OCI-LY7 (cell line): ENCODE measurements around the gene EPB42. TPM values are rescaled to one million over a fixed set of nuclear protein-coding genes. Genes with fewer than 3 reads are reported as not detected.

Experiments
- BruUV-seq: library from RNA; stranded (reverse); fragments of 400-500 nt; replicated peaks from 2 replicates; lab custom pipeline; 2021; lab: Mats Ljungman, UMichigan
- CTCF ChIA-PET: fragments of 300-600 bp; sonication (Branson Sonifier 250); formaldehyde crosslinking; loops from one replicate; lab custom pipeline; 2022; ENCODE audit warnings: antibody characterized with exemption; ENCODE audit not compliant: unreplicated experiment; lab: Charles Lee
- POLR2A ChIA-PET: fragments of 300-600 bp; sonication (Branson Sonifier 250); formaldehyde crosslinking; loops from one replicate; lab custom pipeline; 2022; ENCODE audit warnings: antibody characterized with exemption; lab: Charles Lee
- DNase-seq: peaks from one replicate; pipeline ENCODE4 v3.0.0-alpha.2; 2015; ENCODE audit warnings: low spot score
- H2AFZ ChIP-seq: fragments of 200-600 bp; sonication (generic), shearing (Covaris generic); 2 replicates; pipeline ENCODE4 v1.6.1; 2014; ENCODE audit warnings: mild to moderate bottlenecking, antibody characterized with exemption, low read length, moderate library complexity
- H3K27ac ChIP-seq: fragments of 200-600 bp; sonication (generic); 2 replicates; pipeline ENCODE4 v1.5.1; 2014; ENCODE audit warnings: mixed run types, low read depth, mild to moderate bottlenecking, moderate library complexity, low read length, inconsistent platforms; ENCODE audit not compliant: poor library complexity, severe bottlenecking
- H3K36me3 ChIP-seq: fragments of 200-600 bp; sonication (generic); 2 replicates; pipeline ENCODE4 v1.6.1; 2014; ENCODE audit warnings: mild to moderate bottlenecking, antibody characterized with exemption, low read length, moderate library complexity, mixed read lengths; ENCODE audit not compliant: insufficient read depth
- H3K4me1 ChIP-seq: fragments of 200-600 bp; sonication (generic); 2 replicates; pipeline ENCODE4 v1.5.1; 2014; ENCODE audit warnings: mild to moderate bottlenecking, low read length; ENCODE audit not compliant: insufficient read depth, poor library complexity, severe bottlenecking
- H3K4me2 ChIP-seq: fragments of 200-600 bp; sonication (generic); 2 replicates; pipeline ENCODE4 v1.6.1; 2014; ENCODE audit warnings: mild to moderate bottlenecking, low read length
- H3K4me3 ChIP-seq: fragments of 200-600 bp; sonication (generic); 2 replicates; pipeline ENCODE4 v1.5.1; 2014; ENCODE audit warnings: mild to moderate bottlenecking, low read depth, low read length; ENCODE audit not compliant: poor library complexity, severe bottlenecking
- H3K79me2 ChIP-seq: fragments of 200-600 bp; sonication (generic); 2 replicates; pipeline ENCODE4 v1.6.1; 2016; ENCODE audit warnings: low read depth, mild to moderate bottlenecking, low read length, moderate library complexity, mixed read lengths; ENCODE audit not compliant: insufficient read depth
- H3K9me2 ChIP-seq: fragments of 200-600 bp; sonication (generic); 2 replicates; pipeline ENCODE4 v1.6.1; 2016; ENCODE audit warnings: mild to moderate bottlenecking, low read length, mixed read lengths; ENCODE audit not compliant: insufficient read depth
- H3K9me3 ChIP-seq: fragments of 200-600 bp; sonication (generic); 2 replicates; pipeline ENCODE4 v1.6.1; 2014; ENCODE audit warnings: mild to moderate bottlenecking, mixed run types, low read length, mixed read lengths
- H4K20me1 ChIP-seq: fragments of 200-600 bp; sonication (generic); 2 replicates; pipeline ENCODE4 v1.6.1; 2014; ENCODE audit warnings: mild to moderate bottlenecking, antibody characterized with exemption, low read length, moderate library complexity, mixed read lengths; ENCODE audit not compliant: insufficient read depth
- CTCF ChIP-seq: fragments of 200-600 bp; sonication (generic); conservative IDR thresholded peaks from 2 replicates; pipeline ENCODE4 v1.5.1; 2014; ENCODE audit warnings: mild to moderate bottlenecking, antibody characterized with exemption, low read length, moderate library complexity, mixed read lengths
- EZH2phosphoT487 ChIP-seq: fragments of 200-600 bp; sonication (generic); IDR thresholded peaks from 2 replicates; pipeline ENCODE4 v1.6.1; 2018; ENCODE audit warnings: low read depth, borderline replicate concordance, mild to moderate bottlenecking, mixed run types, antibody characterized with exemption, low read length, moderate library complexity, mixed read lengths
- intact Hi-C: fragments of 100-400 bp; cut with micrococcal nuclease; formaldehyde crosslinking; loops from one replicate; pipeline ENCODE4 v1.10.0; 2022; ENCODE audit not compliant: unreplicated experiment
- total RNA-seq, 2 experiments: library from RNA; depleted of rRNA in 1 of 2; stranded (reverse); fragments of >200 nt in 1 of 2; shearing (Covaris generic) in 1 of 2; gene quantifications; 2 replicates each; pipeline ENCODE4 v1.2.3, GENCODE V29; 2014 to 2022

The EPB42 gene
- total RNA-seq, 2 experiments from 2014 or later = not detected

DNA sequence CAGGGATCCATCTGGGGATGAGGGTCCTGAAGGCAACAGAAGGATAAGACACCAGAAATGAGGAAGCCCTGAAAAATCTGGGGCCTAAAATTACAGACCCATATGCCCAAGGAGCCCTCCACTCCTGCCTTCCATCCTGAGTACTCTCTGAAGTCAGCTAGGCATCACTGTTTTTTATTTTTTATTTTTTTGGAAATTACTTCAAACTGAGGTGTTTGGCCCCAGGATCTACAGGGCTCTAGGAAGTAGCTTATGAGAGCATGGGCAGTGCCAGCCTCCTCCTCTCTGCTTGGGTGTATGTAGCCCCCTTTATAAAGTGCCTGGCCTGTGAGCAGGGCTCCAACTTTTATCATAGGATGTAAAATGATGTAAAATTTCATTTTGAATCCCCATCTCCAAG, 7.9 kb downstream of the EPB42 start:
- H3K36me3 ChIP-seq = no peaks in the 10 kb centered on the region
- no peak for DNase-seq
- H3K4me3 ChIP-seq = no peak overlapping the region
- H2AFZ ChIP-seq = no peak overlapping the region
- ChIA-PET POLR2A (no interaction called here), CTCF (interaction anchor here (1.5 kb wide), 1 partner anchor 13 kb away, joined by 5 read pairs; no protein-coding TSS in a partner anchor)
- H3K79me2 ChIP-seq = no peaks in the 10 kb centered on the region
- no peaks in the 10 kb centered on the region for H3K4me1 ChIP-seq
- H3K27ac ChIP-seq = no peak overlapping the region
- no peak overlapping the region for H3K4me2 ChIP-seq
- intact Hi-C loops = no loop called here
- no peak for TF ChIP-seq EZH2phosphoT487
- no peak for TF ChIP-seq CTCF
- H3K9me3 ChIP-seq = no peaks in the 10 kb centered on the region
- H4K20me1 ChIP-seq = no peaks in the 10 kb centered on the region
- H3K9me2 ChIP-seq = no peaks in the 10 kb centered on the region
- no TSS peak for BruUV-seq

DNA sequence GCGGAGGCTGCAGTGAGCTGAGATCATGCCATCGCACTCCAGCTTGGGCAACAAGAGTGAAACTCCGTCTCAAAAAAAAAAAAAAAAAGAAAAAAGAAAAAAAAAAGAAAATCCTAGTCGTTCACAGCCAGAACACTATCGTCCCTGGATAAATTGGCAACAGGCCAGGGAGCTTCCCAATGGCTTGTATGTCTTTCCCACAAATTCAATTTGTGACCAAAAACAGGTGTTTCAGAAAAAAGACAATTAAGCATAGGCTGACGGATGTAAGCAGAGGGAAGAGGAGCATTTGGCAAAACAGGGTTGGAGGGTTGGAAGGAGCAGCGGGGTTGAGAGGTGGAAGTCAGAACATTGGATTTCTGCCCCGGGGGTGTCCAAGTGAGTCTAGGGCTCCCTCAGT, 8.5 kb downstream of the EPB42 start:
- Histone ChIP-seq H3K79me2 (no peaks in the 10 kb centered on the region), H3K9me2 (no peaks in the 10 kb centered on the region), H3K4me1 (no peaks in the 10 kb centered on the region), H3K27ac (no peak overlapping the region), H3K36me3 (no peaks in the 10 kb centered on the region), H4K20me1 (no peaks in the 10 kb centered on the region), H3K4me3 (no peak overlapping the region), H3K4me2 (no peak overlapping the region), H2AFZ (no peak overlapping the region), H3K9me3 (no peaks in the 10 kb centered on the region)
- CTCF ChIA-PET = no interaction called here
- intact Hi-C loops = no loop called here
- POLR2A ChIA-PET = no interaction called here
- BruUV-seq = no TSS peak
- DNase-seq = no peak
- TF ChIP-seq CTCF (no peak), EZH2phosphoT487 (no peak)

DNA sequence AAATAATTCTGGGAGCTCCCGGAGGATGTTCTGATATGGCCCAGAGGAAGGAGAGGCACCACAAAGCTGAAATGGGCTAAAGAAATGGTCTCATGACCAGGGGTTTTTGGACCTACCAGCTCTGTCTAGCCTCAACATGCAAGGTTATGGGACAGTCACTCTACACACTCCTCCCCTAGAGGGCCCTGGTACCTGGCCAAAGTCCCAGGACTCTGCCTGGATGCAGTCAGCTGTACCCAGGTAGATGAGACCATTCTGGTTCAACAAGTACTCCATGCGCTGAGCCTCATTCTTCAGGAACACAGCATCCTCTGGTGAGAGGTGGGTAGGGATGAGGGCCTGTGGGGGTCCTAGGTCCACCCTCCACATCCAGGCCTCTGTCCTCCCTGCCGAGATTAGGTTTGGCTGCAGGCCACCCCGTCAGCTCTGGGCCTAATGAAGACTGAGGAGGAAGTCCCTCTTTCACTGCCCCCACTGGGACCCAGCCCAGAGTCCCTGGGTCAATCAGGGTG, 9.5 kb downstream of the EPB42 start:
- Histone ChIP-seq H2AFZ (no peak overlapping the region), H3K27ac (no peak overlapping the region), H3K9me3 (no peaks in the 10 kb centered on the region), H3K79me2 (no peaks in the 10 kb centered on the region), H3K4me2 (no peak overlapping the region), H4K20me1 (no peaks in the 10 kb centered on the region), H3K9me2 (no peaks in the 10 kb centered on the region), H3K36me3 (no peaks in the 10 kb centered on the region), H3K4me1 (no peaks in the 10 kb centered on the region), H3K4me3 (no peak overlapping the region)
- ChIA-PET POLR2A (interaction anchor here (0.5 kb wide), 1 partner anchor 427 kb away, joined by 3 read pairs; no protein-coding TSS in a partner anchor), CTCF (no interaction called here)
- TF ChIP-seq EZH2phosphoT487 = no peak
- intact Hi-C loops = no loop called here
- BruUV-seq = no TSS peak
- DNase-seq = no peak
